SH-SY5Y (cell line): ENCODE data around the gene TREML2.

Experiments used
- GATA2 ChIP-seq: IDR thresholded peaks from 2 replicates; pipeline ENCODE4 v1.6.1; 2011; ENCODE audit warnings: mild to moderate bottlenecking, low read depth, low read length
- GATA3 ChIP-seq: IDR thresholded peaks from 2 replicates; pipeline ENCODE4 v1.6.1; 2011; ENCODE audit warnings: low read depth, mild to moderate bottlenecking, low read length, moderate library complexity

- no peak for TF ChIP-seq GATA3
- TF ChIP-seq GATA2 = no peak
Observed at GRCh38 chr6:41179163-41179562, 21.8 kb downstream of the TREML2 start.
